Right ventricle myocardium inferior (tissue), 1 donor: Measurements from ENCODE around the gene UQCC5. TPM values are rescaled to one million over a fixed set of nuclear protein-coding genes. Genes with fewer than 3 reads are reported as not detected.
A peak's percentile ranks its signal among the peaks of the same experiment; 100 is the strongest.

ENCODE experiments used
- ATAC-seq: fragments of 200-7000 bp; cut with Tn5 transposase; one replicate; pipeline ENCODE4 v1.9.1; 2020; ENCODE audit warnings: mild to moderate bottlenecking, moderate library complexity
- DNase-seq: peaks from one replicate; pipeline ENCODE4 v3.0.0; 2021; ENCODE audit errors: missing footprints
- intact Hi-C: fragments of 100-400 bp; cut with DNase I; formaldehyde crosslinking; loops from one replicate; pipeline ENCODE4 v1.11.0; 2022
- total RNA-seq: library from RNA; stranded (reverse); fragmentation: NEBNext Ultra II Directional; extraction: Animal tissue kit (Norgen Biotek cat#: 25700); gene quantifications from one replicate; pipeline ENCODE4 v1.2.1, GENCODE V29; 2021
- donor health status: DM: no; HTN: yes; CAD: no; lungs with severe emphysema.

Gene UQCC5
- total RNA-seq, 1 donor from 2014 or later = 71.1 TPM

- no peak for DNase-seq
- no peak for ATAC-seq
- intact Hi-C loops = no loop called here
Observed at GRCh38 chr3:52502001-52502400, 34.4 kb upstream of the UQCC5 start.

GRCh38 chr3:52502808-52503350, 33.5 kb upstream of the UQCC5 start:
- intact Hi-C loops = no loop called here

GRCh38 chr3:52503788-52504424, 32.5 kb upstream of the UQCC5 start:
- no peak for ATAC-seq
- DNase-seq = no peak

More at GRCh38 chr3:52502808-52503350, 33.5 kb upstream of the UQCC5 start:
- DNase-seq (no peak), ATAC-seq (no peak)

GRCh38 chr3:52504977-52505376, 31.4 kb upstream of the UQCC5 start:
- no peak for DNase-seq
- intact Hi-C loops = no loop called here
- ATAC-seq = no peak

More at GRCh38 chr3:52503788-52504424, 32.5 kb upstream of the UQCC5 start:
- intact Hi-C loops = no loop called here

- intact Hi-C loops = no loop called here
- DNase-seq (no peak), ATAC-seq (no peak)
Observed at GRCh38 chr3:52506266-52506966, 30.0 kb upstream of the UQCC5 start.

GRCh38 chr3:52507359-52507758, 29.0 kb upstream of the UQCC5 start:
- intact Hi-C loops = no loop called here
- DNase-seq (no peak), ATAC-seq (no peak)

GRCh38 chr3:52509753-52510328, 26.6 kb upstream of the UQCC5 start:
- no peak for DNase-seq
- intact Hi-C loops = no loop called here
- ATAC-seq = no peak

- DNase-seq (no peak), ATAC-seq (no peak)
- intact Hi-C loops = no loop called here
Observed at GRCh38 chr3:52511509-52511908, 24.9 kb upstream of the UQCC5 start.

GRCh38 chr3:52512105-52512504, 24.3 kb upstream of the UQCC5 start:
- intact Hi-C loops = no loop called here
- DNase-seq (no peak), ATAC-seq (no peak)

- intact Hi-C loops = no loop called here
- no peak for DNase-seq
- ATAC-seq = no peak
Observed at GRCh38 chr3:52512727-52513126, 23.7 kb upstream of the UQCC5 start.

GRCh38 chr3:52513281-52513680, 23.1 kb upstream of the UQCC5 start:
- ATAC-seq = no peak
- no peak for DNase-seq
- intact Hi-C loops = no loop called here

- no peak for ATAC-seq
- intact Hi-C loops = no loop called here
- DNase-seq = no peak
Observed at GRCh38 chr3:52514576-52514975, 21.8 kb upstream of the UQCC5 start.

GRCh38 chr3:52515192-52515591, 21.2 kb upstream of the UQCC5 start:
- DNase-seq (no peak), ATAC-seq (no peak)
- intact Hi-C loops = no loop called here

- intact Hi-C loops = no loop called here
- ATAC-seq (no peak), DNase-seq (peak; percentile 72)
Observed at GRCh38 chr3:52516509-52517195, 19.8 kb upstream of the UQCC5 start.

- intact Hi-C loops = no loop called here
- DNase-seq (peak; percentile 56), ATAC-seq (no peak)
Observed at GRCh38 chr3:52517796-52518722, 18.3 kb upstream of the UQCC5 start.

GRCh38 chr3:52518723-52519444, 17.5 kb upstream of the UQCC5 start:
- ATAC-seq (peak; percentile 45), DNase-seq (peak; percentile 67)
- intact Hi-C loops = no loop called here

GRCh38 chr3:52519445-52520140, 16.8 kb upstream of the UQCC5 start:
- DNase-seq (peak; percentile 39), ATAC-seq (no peak)
- intact Hi-C loops = no loop called here
